T-cell (primary cell): ENCODE data around the gene TULP4. TPM values are rescaled to one million over a fixed set of nuclear protein-coding genes. Genes with fewer than 3 reads are reported as not detected.

Source experiments
- ATAC-seq, 4 experiments: fragments of 200-7000 bp in 3 of 4; fragments of 150-1000 bp in 1 of 4; cut with Tn5 transposase; replicated peaks in 1 of 4; 1 replicate in 3 of 4; 2 replicates in 1 of 4; pipeline ENCODE4 v1.10.0; 2021; ENCODE audit warnings: moderate library complexity in 3 of 4, mild to moderate bottlenecking in 2 of 4, moderate number of reproducible peaks in 1 of 4
- CTCF ChIA-PET, 2 donors: fragments of 300-600 bp; sonication (Branson Sonifier 250); formaldehyde crosslinking; loops; one replicate each; lab custom pipeline; 2022; ENCODE audit warnings: antibody characterized with exemption in 2 of 2; lab: Charles Lee
- POLR2A ChIA-PET, 2 donors: fragments of 300-600 bp; sonication (Branson Sonifier 250); formaldehyde crosslinking; loops; one replicate each; lab custom pipeline; 2022; ENCODE audit warnings: antibody characterized with exemption in 2 of 2; lab: Charles Lee
- DNase-seq, 35 experiments: peaks; one replicate each; pipeline versions ENCODE4 v3.0.0 to v3.0.0-alpha.2; 2013 to 2023
- H3K27ac ChIP-seq: one replicate; pipeline ENCODE4 v1.5.1; 2013; ENCODE audit warnings: low read length
- H3K27me3 ChIP-seq, 2 experiments: replicated peaks in 1 of 2; 1 replicate in 1 of 2; 2 replicates in 1 of 2; pipeline versions ENCODE4 v1.6.1 to v1.7.0; 2013; ENCODE audit warnings: low read length in 1 of 2, mixed read lengths in 1 of 2; ENCODE audit not compliant: control insufficient read depth in 2 of 2, insufficient read depth in 2 of 2; ENCODE audit errors: extremely low read depth in 1 of 2
- H3K36me3 ChIP-seq, 2 donors: 1 replicate in 1 of 2; 2 replicates in 1 of 2; pipeline versions ENCODE4 v1.6.1 to v1.7.0; 2013; ENCODE audit warnings: low read length in 1 of 2; ENCODE audit not compliant: control insufficient read depth in 2 of 2, insufficient read depth in 1 of 2; ENCODE audit errors: extremely low read depth in 1 of 2
- H3K4me1 ChIP-seq, 2 experiments: 1 replicate in 1 of 2; 2 replicates in 1 of 2; pipeline versions ENCODE4 v1.6.1 to v1.7.0; 2013; ENCODE audit warnings: low read length in 2 of 2, mixed read lengths in 1 of 2; ENCODE audit not compliant: insufficient read depth in 2 of 2, control insufficient read depth in 1 of 2; ENCODE audit errors: extremely low read depth in 1 of 2
- H3K4me3 ChIP-seq, 2 donors: 1 replicate in 1 of 2; 2 replicates in 1 of 2; pipeline versions ENCODE4 v1.5.1 to v1.7.0; 2013; ENCODE audit warnings: mild to moderate bottlenecking in 2 of 2, low read length in 1 of 2, moderate library complexity in 1 of 2; ENCODE audit not compliant: control insufficient read depth in 1 of 2; ENCODE audit errors: extremely low read depth in 1 of 2
- H3K9me3 ChIP-seq: 2 replicates; pipeline ENCODE4 v1.7.0; 2013
- H3K27ac Mint-ChIP-seq, 2 donors: one replicate each; pipeline ENCODE4 v1.8.0; 2020 to 2021; ENCODE audit warnings: mild to moderate bottlenecking in 2 of 2, mixed read lengths in 2 of 2
- H3K27me3 Mint-ChIP-seq, 2 donors: one replicate each; pipeline ENCODE4 v1.8.0; 2021 to 2022; ENCODE audit warnings: mixed read lengths in 2 of 2
- H3K36me3 Mint-ChIP-seq: one replicate; pipeline ENCODE4 v1.8.0; 2021; ENCODE audit warnings: mixed read lengths
- H3K4me1 Mint-ChIP-seq, 3 donors: one replicate each; pipeline ENCODE4 v1.8.0; 2020 to 2022; ENCODE audit warnings: mixed read lengths in 3 of 3, mild to moderate bottlenecking in 1 of 3
- H3K4me3 Mint-ChIP-seq, 3 donors: one replicate each; pipeline ENCODE4 v1.8.0; 2020 to 2022; ENCODE audit warnings: mild to moderate bottlenecking in 3 of 3, mixed read lengths in 3 of 3, moderate library complexity in 3 of 3
- H3K9me3 Mint-ChIP-seq, 3 donors: one replicate each; pipeline ENCODE4 v1.8.0; 2020 to 2022; ENCODE audit warnings: mixed read lengths in 3 of 3
- WGBS: methylation state at CpG from one replicate; pipeline ENCODE4 v1.1.5; 2013; ENCODE audit warnings: missing lambda C conversion rate; ENCODE audit not compliant: insufficient coverage; 5-methylcytosine and 5-hydroxymethylcytosine counted together
- total RNA-seq, 35 experiments: library from RNA in 6 of 35; stranded (reverse) in 6 of 35; fragments of 120-200 nt in 1 of 35; gene quantifications; one replicate each; pipeline versions ENCODE4 v1.2.1 to v1.2.4 and lab custom pipeline; 2013 to 2026

Gene TULP4
- total RNA-seq, 5 donors from 2014 or later (not counting 1 experiment from before 2014, with no cell fraction given) = 62.9 to 85.1 (median 76.1) TPM

DNA sequence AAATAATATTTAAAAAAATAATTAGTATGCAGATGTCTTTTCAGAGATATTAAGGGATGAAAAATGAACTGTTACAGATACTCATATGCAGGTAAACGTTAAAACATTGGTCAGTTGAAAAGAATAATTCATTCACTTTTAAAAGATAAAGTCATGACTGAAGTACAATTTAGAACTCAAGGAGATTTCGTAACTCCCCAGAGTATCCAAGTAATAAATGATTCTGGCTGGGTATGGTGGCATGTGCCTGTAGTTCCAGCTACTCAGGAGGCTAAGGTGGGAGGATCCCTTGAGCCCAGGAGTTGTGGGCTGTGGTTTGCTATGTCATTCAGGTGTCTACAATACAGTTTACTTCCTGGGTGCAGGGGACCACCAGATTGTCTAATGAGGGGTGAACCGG is 125.3 kb downstream of the TULP4 start:
- Mint-ChIP-seq H3K36me3 (peaks cover 26% of the 10 kb centered on the region), H3K27ac (no peak overlapping the region), H3K4me3 (no peak overlapping the region), H3K4me1 (peaks cover 0 to 7% (median 2%) of the 10 kb centered on the region in 3 donors), H3K9me3 (no peaks in the 10 kb centered on the region), H3K27me3 (no peaks in the 10 kb centered on the region)
- DNase-seq = no peak
- Histone ChIP-seq H3K4me3 (no peak overlapping the region), H3K27ac (no peak overlapping the region), H3K4me1 (no peaks in the 10 kb centered on the region), H3K9me3 (no peaks in the 10 kb centered on the region), H3K36me3 (peaks cover 4 to 5% of the 10 kb centered on the region in 2 donors), H3K27me3 (no peaks in the 10 kb centered on the region)
- ATAC-seq = no peak
- ChIA-PET POLR2A (no interaction called here), CTCF (no interaction called here)
- no CpG with 5 or more reads among the region's 3 CpGs for WGBS

DNA sequence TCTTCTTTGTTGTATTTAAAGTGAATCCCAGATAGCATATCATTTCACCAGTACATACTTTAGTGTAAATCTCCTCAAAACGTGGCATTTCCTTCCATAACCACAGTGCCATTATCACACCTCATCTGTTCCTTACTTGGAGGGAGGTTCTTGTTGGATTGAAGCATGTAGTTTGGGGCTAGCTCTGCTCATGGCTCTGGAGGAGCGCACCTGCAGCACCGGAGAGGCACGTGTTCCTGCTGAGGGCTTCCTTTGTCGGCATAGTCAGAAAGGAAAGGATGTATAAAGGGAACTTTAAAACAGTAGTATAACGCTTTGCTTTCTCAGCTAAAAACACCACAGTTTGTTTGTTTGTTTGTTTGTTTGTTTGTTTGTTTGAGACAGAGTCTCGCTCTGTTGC is 126.0 kb downstream of the TULP4 start:
- H3K36me3 Mint-ChIP-seq = peaks cover 24% of the 10 kb centered on the region
- Histone ChIP-seq H3K27ac (no peak overlapping the region), H3K9me3 (no peaks in the 10 kb centered on the region), H3K27me3 (no peaks in the 10 kb centered on the region), H3K4me3 (no peak overlapping the region), H3K4me1 (no peaks in the 10 kb centered on the region), H3K36me3 (peaks cover 1 to 5% of the 10 kb centered on the region in 2 donors)
- H3K4me3 Mint-ChIP-seq = no peak overlapping the region
- H3K27ac Mint-ChIP-seq = no peak overlapping the region
- ChIA-PET CTCF (interaction anchor here in 1 of 2 donors (1.0 kb wide), 1 partner anchor 66 kb away, joined by 3 read pairs; no protein-coding TSS in a partner anchor), POLR2A (no interaction called here)
- H3K9me3 Mint-ChIP-seq = no peaks in the 10 kb centered on the region
- peaks cover 0 to 7% (median 2%) of the 10 kb centered on the region in 3 donors for H3K4me1 Mint-ChIP-seq
- DNase-seq (no peak), ATAC-seq (no peak)
- H3K27me3 Mint-ChIP-seq = no peaks in the 10 kb centered on the region
- 77% methylated on average over 5 of the region's 7 CpGs for WGBS

- peaks cover 0 to 5% of the 10 kb centered on the region in 2 donors for H3K36me3 ChIP-seq
- DNase-seq = no peak
- H3K27ac Mint-ChIP-seq = no peak overlapping the region
- no peak overlapping the region for H3K27ac ChIP-seq
- no peaks in the 10 kb centered on the region for H3K9me3 Mint-ChIP-seq
- no peak for ATAC-seq
- no peaks in the 10 kb centered on the region for H3K27me3 ChIP-seq
- no peaks in the 10 kb centered on the region for H3K27me3 Mint-ChIP-seq
- no peaks in the 10 kb centered on the region for H3K9me3 ChIP-seq
- peaks cover 26% of the 10 kb centered on the region for H3K36me3 Mint-ChIP-seq
- H3K4me1 Mint-ChIP-seq = peaks cover 0 to 7% (median 2%) of the 10 kb centered on the region in 3 donors
- CTCF ChIA-PET = interaction anchor here (0.8 to 1.0 kb wide), 2 partner anchors 67 to 192 kb away, joined by 3 read pairs; no protein-coding TSS in a partner anchor
- POLR2A ChIA-PET = no interaction called here
- H3K4me1 ChIP-seq = no peaks in the 10 kb centered on the region
- no peak overlapping the region for H3K4me3 Mint-ChIP-seq
- no peak overlapping the region for H3K4me3 ChIP-seq
Observed at GRCh38 chr6:158439255-158439654, 127.0 kb downstream of the TULP4 start.

- Mint-ChIP-seq H3K27ac (no peak overlapping the region), H3K4me3 (no peak overlapping the region), H3K9me3 (no peaks in the 10 kb centered on the region), H3K27me3 (no peaks in the 10 kb centered on the region), H3K4me1 (peaks cover 0 to 2% (median 0%) of the 10 kb centered on the region in 3 donors), H3K36me3 (peaks cover 20% of the 10 kb centered on the region)
- ChIA-PET CTCF (no interaction called here), POLR2A (interaction anchor here in 1 of 2 donors (0.5 kb wide), 1 partner anchor 19 kb away, joined by 4 read pairs; no protein-coding TSS in a partner anchor)
- Histone ChIP-seq H3K27me3 (no peaks in the 10 kb centered on the region), H3K4me3 (no peak overlapping the region), H3K9me3 (no peaks in the 10 kb centered on the region), H3K4me1 (no peaks in the 10 kb centered on the region), H3K36me3 (peaks cover 2 to 9% of the 10 kb centered on the region in 2 donors), H3K27ac (no peak overlapping the region)
- DNase-seq (no peak), ATAC-seq (no peak)
- 100% methylated on average over 4 of the region's 7 CpGs for WGBS
Observed at GRCh38 chr6:158441716-158442215, 129.5 kb downstream of the TULP4 start.

DNA sequence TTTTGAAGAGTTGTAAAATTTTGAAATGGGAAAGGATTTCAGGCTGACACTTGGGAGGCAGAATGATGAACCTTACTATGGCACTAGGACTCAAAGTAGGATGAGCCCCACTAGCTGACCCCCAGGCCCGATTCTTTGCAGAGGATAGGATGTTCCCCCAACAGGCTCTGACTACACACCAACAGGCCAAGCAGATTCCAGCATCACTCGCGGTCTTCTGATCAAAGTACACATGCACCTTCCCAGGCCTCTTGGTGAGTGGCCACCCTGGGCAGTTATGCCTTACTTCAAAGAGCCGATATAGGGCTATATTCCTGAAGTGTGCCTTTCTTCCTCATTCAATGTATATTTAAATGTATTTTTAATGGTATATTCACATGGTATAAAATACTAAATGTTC is 130.0 kb downstream of the TULP4 start:
- DNase-seq (no peak), ATAC-seq (no peak)
- CTCF ChIA-PET = interaction anchor here in 1 of 2 donors (0.6 kb wide), 1 partner anchor 142 kb away, joined by 3 read pairs; no protein-coding TSS in a partner anchor
- WGBS = 96% methylated on average over 3 of the region's 4 CpGs
- Histone ChIP-seq H3K4me3 (no peak overlapping the region), H3K9me3 (no peaks in the 10 kb centered on the region), H3K4me1 (no peaks in the 10 kb centered on the region), H3K27ac (no peak overlapping the region), H3K36me3 (peaks cover 2 to 10% of the 10 kb centered on the region in 2 donors), H3K27me3 (no peaks in the 10 kb centered on the region)
- H3K9me3 Mint-ChIP-seq = no peaks in the 10 kb centered on the region
- POLR2A ChIA-PET = no interaction called here
- peaks cover 0 to 2% (median 0%) of the 10 kb centered on the region in 3 donors for H3K4me1 Mint-ChIP-seq
- H3K4me3 Mint-ChIP-seq = no peak overlapping the region
- no peaks in the 10 kb centered on the region for H3K27me3 Mint-ChIP-seq
- no peak overlapping the region for H3K27ac Mint-ChIP-seq
- H3K36me3 Mint-ChIP-seq = peaks cover 20% of the 10 kb centered on the region

GRCh38 chr6:158445426-158446085 is 133.3 kb downstream of the TULP4 start:
- H3K27ac ChIP-seq = no peak overlapping the region
- Mint-ChIP-seq H3K4me3 (no peak overlapping the region), H3K27ac (no peak overlapping the region), H3K4me1 (no peaks in the 10 kb centered on the region), H3K9me3 (no peaks in the 10 kb centered on the region), H3K36me3 (peaks cover 34% of the 10 kb centered on the region), H3K27me3 (no peaks in the 10 kb centered on the region)
- ATAC-seq = no peak
- no peak for DNase-seq
- H3K4me1 ChIP-seq = no peaks in the 10 kb centered on the region
- peaks cover 5 to 15% of the 10 kb centered on the region in 2 donors for H3K36me3 ChIP-seq
- H3K27me3 ChIP-seq = no peaks in the 10 kb centered on the region
- 92% methylated on average over 3 of the region's 5 CpGs for WGBS
- POLR2A ChIA-PET = no interaction called here
- no peaks in the 10 kb centered on the region for H3K9me3 ChIP-seq
- no peak overlapping the region for H3K4me3 ChIP-seq
- CTCF ChIA-PET = no interaction called here
